Prostate gland (tissue), 2 donors: Measurements from ENCODE around the gene CLEC16A. TPM values are rescaled to one million over a fixed set of nuclear protein-coding genes. Genes with fewer than 3 reads are reported as not detected.
"Not testable (repeated sequence)": the region's sequence is repeated elsewhere in the genome, so short reads cannot be mapped to it uniquely, and the experiment has no call there.

Experiments used
- DNase-seq: peaks from one replicate; pipeline ENCODE4 v3.0.0-alpha.2; 2019; ENCODE audit warnings: low spot score
- H3K27ac ChIP-seq, 2 donors: fragments of 200-600 bp; sonication (generic); 2 replicates each; pipeline ENCODE4 v1.5.1; 2017 to 2019
- H3K27me3 ChIP-seq: fragments of 200-600 bp; sonication (generic); replicated peaks from 2 replicates; pipeline ENCODE4 v1.5.1; 2019; ENCODE audit not compliant: insufficient read depth
- H3K36me3 ChIP-seq, 2 donors: fragments of 200-600 bp; sonication (generic); 1 replicate in 1 of 2; 2 replicates in 1 of 2; pipeline versions ENCODE4 v1.5.1 to v1.8.1; 2017 to 2019
- H3K4me1 ChIP-seq: fragments of 200-600 bp; sonication (generic); replicated peaks from 2 replicates; pipeline ENCODE4 v1.5.1; 2019
- H3K4me3 ChIP-seq, 2 donors: fragments of 200-600 bp; sonication (generic); 2 replicates each; pipeline ENCODE4 v1.5.1; 2017 to 2019
- H3K9me3 ChIP-seq: fragments of 200-600 bp; sonication (generic); 2 replicates; pipeline ENCODE4 v1.5.1; 2017
- CTCF ChIP-seq, 4 experiments: fragments of 200-600 bp in 2 of 4; fragments of 450-650 bp in 2 of 4; sonication (generic) in 2 of 4; IDR thresholded peaks; 1 replicate in 3 of 4; 2 replicates in 1 of 4; pipeline ENCODE4 v1.5.1; 2016 to 2019; ENCODE audit warnings: antibody characterized with exemption in 4 of 4, mild to moderate bottlenecking in 2 of 4, moderate library complexity in 2 of 4
- POLR2A ChIP-seq: fragments of 450-650 bp; IDR thresholded peaks from one replicate; pipeline ENCODE4 v1.6.1; 2016; ENCODE audit warnings: antibody characterized with exemption, mild to moderate bottlenecking
- POLR2AphosphoS5 ChIP-seq: sonication (generic); formaldehyde crosslinking; IDR thresholded peaks from one replicate; pipeline ENCODE4 v1.6.1; 2017; ENCODE audit warnings: antibody characterized with exemption
- WGBS: methylation state at CpG from one replicate; pipeline ENCODE4 v1.1.5; 2018; 5-methylcytosine and 5-hydroxymethylcytosine counted together
- intact Hi-C: fragments of 100-400 bp; cut with DNase I; formaldehyde crosslinking; loops from one replicate; pipeline ENCODE4 v1.14.2; 2022
- total RNA-seq, 2 donors: library from RNA; depleted of rRNA; stranded (reverse); fragments of >200 nt; gene quantifications; one replicate each; pipeline ENCODE4 v1.1.0, GENCODE V29; 2016

The CLEC16A gene
- total RNA-seq, 2 donors from 2014 or later, result 26.1 to 52.2 TPM

GRCh38 chr16:10920726-10921427 lies 23.5 kb upstream of the CLEC16A start:
- H3K27ac ChIP-seq, result no peak overlapping the region
- no peaks in the 10 kb centered on the region for H3K36me3 ChIP-seq
- no peaks in the 10 kb centered on the region for H3K27me3 ChIP-seq
- 66% methylated on average over 15 of the region's 15 CpGs for WGBS
- H3K4me3 ChIP-seq, result no peak overlapping the region
- no peak for DNase-seq
- TF ChIP-seq POLR2AphosphoS5 (no peak), POLR2A (no peak), CTCF (IDR thresholded peaks at IDR 0.05) (no peak)
- intact Hi-C loops, result no loop called here
- no peaks in the 10 kb centered on the region for H3K9me3 ChIP-seq
- H3K4me1 ChIP-seq, result no peaks in the 10 kb centered on the region

GRCh38 chr16:10921536-10922327 lies 22.6 kb upstream of the CLEC16A start:
- H3K4me1 ChIP-seq, result no peaks in the 10 kb centered on the region
- TF ChIP-seq POLR2A (no peak), POLR2AphosphoS5 (no peak), CTCF (IDR thresholded peaks at IDR 0.05) (no peak)
- no peak for DNase-seq
- no peak overlapping the region for H3K4me3 ChIP-seq
- H3K36me3 ChIP-seq, result no peaks in the 10 kb centered on the region
- no peak overlapping the region for H3K27ac ChIP-seq
- no peaks in the 10 kb centered on the region for H3K27me3 ChIP-seq
- H3K9me3 ChIP-seq, result no peaks in the 10 kb centered on the region
- intact Hi-C loops, result no loop called here
- 58% methylated on average over 10 of the region's 10 CpGs for WGBS

DNA sequence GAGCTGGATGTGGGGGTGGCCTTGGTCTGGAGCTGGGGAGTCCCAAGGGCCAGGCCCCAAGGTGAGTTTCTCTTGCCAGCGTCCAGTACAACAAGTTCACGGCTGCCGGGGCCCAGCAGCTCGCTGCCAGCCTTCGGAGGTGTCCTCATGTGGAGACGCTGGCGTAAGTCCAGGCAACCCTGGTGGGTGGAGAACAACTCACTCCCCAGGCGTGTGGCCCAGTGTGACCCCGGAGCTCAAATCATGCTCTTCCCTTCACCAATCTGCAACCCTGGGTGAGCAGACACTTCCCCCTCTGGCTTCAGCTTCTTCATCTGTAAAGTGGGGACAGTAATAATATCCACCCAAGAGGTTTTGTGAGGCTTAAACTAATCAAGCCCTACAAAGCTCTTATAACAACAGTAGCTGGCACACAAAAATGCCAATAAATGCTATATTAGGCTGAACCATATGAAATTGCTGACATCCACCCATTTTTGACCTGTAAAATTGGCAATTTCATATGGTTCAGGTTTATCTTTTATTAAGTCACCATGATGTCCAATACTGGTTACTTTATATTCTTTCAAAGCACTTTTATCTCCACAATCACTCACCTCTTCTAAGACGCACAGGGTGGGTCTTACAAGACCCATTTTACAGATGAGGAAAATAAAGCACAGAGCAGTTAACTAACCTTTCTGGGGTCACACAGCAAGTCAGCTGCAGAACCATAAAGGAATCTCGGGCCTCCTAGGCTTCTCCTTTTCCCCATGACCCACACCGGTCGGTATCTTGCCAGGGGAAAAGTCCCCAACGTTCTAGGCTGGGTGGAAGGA lies 21.8 kb upstream of the CLEC16A start:
- intact Hi-C loops, result no loop called here
- WGBS, result 52% methylated on average over 14 of the region's 14 CpGs

GRCh38 chr16:10923146-10923649 lies 21.2 kb upstream of the CLEC16A start:
- no peak for TF ChIP-seq POLR2A
- intact Hi-C loops, result no loop called here
- Histone ChIP-seq H3K27ac (no peak overlapping the region), H3K4me3 (no peak overlapping the region), H3K9me3 (no peaks in the 10 kb centered on the region), H3K4me1 (no peaks in the 10 kb centered on the region), H3K27me3 (no peaks in the 10 kb centered on the region), H3K36me3 (peaks cover 0 to 4% of the 10 kb centered on the region in 2 donors)
- DNase-seq, result no peak
- WGBS, result 76% methylated on average over 10 of the region's 10 CpGs

More for the DNA sequence above, 21.8 kb upstream of the CLEC16A start:
- no peak for DNase-seq
- no peak overlapping the region for H3K27ac ChIP-seq
- no peaks in the 10 kb centered on the region for H3K27me3 ChIP-seq
- H3K9me3 ChIP-seq, result no peaks in the 10 kb centered on the region
- TF ChIP-seq CTCF (IDR thresholded peaks at IDR 0.05) (no peak), POLR2A (no peak), POLR2AphosphoS5 (no peak)
- no peaks in the 10 kb centered on the region for H3K36me3 ChIP-seq
- no peak overlapping the region for H3K4me3 ChIP-seq
- no peaks in the 10 kb centered on the region for H3K4me1 ChIP-seq

GRCh38 chr16:10923650-10924214 lies 20.6 kb upstream of the CLEC16A start:
- H3K36me3 ChIP-seq, result peaks cover 0 to 4% of the 10 kb centered on the region in 2 donors
- TF ChIP-seq POLR2AphosphoS5, result no peak
- no peak for TF ChIP-seq POLR2A
- no peak for TF ChIP-seq CTCF (IDR thresholded peaks at IDR 0.05)
- no peaks in the 10 kb centered on the region for H3K27me3 ChIP-seq
- intact Hi-C loops, result no loop called here
- no peak overlapping the region for H3K27ac ChIP-seq
- no peak overlapping the region for H3K4me3 ChIP-seq
- no peak for DNase-seq
- WGBS, result 50% methylated on average over 14 of the region's 14 CpGs
- H3K9me3 ChIP-seq, result no peaks in the 10 kb centered on the region
- no peaks in the 10 kb centered on the region for H3K4me1 ChIP-seq

DNA sequence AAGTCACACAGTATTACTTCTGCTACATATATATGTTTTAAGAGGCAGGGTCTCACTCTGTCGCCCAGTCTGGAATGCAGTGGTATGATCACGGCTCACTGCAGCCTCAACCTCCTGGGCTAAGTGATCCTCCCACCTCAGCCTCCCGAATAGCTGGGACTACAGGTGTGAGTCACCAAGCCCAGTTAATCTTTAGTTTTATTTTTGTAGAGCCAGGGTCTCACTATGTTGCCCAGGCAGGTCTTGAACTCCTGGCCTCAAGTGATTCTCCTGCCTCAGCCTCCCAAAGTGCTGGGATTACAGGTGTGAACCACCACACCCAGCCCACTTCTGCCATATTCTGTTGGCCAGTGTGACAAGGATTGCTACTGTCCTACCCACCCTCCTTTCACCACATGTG lies 19.1 kb upstream of the CLEC16A start:
- H3K9me3 ChIP-seq, H3K4me3 ChIP-seq, H3K36me3 ChIP-seq, H3K27ac ChIP-seq, DNase-seq, intact Hi-C loops, H3K4me1 ChIP-seq, H3K27me3 ChIP-seq: not testable (repeated sequence)
- 100% methylated on average over 3 of the region's 3 CpGs for WGBS
